Measurements from ENCODE around the gene BST1.

The BST1 gene

DNA sequence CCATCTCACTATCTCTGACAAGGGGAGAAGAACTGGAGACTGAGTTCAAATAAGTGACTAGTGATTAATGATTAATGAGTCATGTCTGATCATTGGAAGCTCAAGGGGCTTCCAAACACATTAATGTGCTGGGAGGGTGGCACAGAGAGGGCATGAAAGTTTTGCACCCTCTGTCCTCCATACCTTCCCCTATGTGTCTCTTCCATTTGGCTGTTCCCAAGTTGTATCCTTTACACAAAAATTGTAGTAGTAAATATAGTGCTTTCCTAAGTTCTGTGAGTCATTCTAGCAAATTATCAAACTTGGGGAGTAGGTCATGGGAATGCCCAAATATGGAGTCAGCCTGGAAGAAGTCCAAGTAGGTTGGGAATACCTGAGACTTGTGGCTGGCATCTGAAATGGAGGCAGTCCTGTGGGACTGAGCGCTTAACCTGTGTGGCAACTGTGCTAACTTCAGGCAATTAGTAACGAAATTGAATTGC, 25.3 kb upstream of the BST1 start:
- DNase-seq: no peak

DNA sequence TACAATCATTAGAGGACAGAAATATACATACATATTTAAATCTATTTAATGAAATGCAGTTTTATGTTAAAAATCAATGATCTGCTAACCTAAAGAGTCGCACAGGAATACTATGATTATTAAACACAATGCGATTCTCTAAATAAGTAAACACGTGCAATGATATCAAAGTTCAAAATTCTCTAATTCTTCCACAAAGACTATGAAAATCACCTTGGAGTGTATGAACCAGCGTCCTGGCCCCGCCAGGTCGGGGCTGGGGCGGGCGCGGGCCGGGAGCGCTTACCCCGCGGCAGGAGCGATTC, 21.8 kb upstream of the BST1 start:
- no peak for DNase-seq

DNA sequence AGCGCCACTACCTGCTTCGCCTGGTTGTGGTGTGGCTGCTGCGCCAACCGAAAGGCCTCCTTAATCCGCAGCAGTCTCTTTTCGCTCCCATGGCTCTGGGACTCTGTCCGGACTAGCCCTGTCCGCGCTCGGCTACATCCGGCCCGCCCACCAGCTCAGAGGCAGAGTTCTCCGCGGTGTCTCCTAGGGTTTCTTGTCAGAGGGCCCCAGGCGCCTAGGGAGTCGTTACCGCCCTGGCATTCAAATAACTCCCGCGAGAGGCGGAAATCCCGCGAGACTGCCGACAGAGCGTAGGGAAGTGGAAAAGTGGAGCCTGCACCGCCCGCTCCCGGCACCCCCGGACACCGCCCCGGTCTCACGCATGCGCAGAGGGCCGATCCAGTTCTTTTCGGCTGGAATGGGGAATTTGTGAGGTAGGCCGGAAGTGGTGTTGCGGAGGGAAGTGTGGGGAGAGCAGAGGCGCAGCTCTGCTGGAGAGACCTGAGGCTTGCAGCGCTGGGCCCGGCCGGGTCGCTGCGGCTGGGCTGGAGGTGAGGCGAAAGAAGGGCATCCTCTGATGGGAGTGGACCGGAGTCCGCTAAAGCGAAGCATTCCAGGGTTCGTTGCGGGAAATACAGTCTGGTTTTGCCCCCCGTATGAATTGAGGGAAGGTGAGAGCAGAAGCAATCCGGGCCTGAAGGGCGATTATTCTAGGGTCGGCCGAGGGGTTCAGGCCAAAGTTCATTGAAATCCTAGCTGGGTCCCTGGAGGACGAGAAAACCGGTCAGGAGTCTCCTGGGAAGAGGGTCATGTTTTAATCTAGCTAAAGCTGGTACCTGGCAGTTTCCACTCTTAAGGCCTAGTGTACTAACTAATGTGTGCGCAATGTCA, 21.3 kb upstream of the BST1 start, which contains the start of gene FAM200B:
FAM200B (plus strand) TSS at position 456 of the 870 bp plus-strand sequence. CDS start 5,151 bp downstream, outside the sequence.
- peak; percentile 97 for DNase-seq

DNA sequence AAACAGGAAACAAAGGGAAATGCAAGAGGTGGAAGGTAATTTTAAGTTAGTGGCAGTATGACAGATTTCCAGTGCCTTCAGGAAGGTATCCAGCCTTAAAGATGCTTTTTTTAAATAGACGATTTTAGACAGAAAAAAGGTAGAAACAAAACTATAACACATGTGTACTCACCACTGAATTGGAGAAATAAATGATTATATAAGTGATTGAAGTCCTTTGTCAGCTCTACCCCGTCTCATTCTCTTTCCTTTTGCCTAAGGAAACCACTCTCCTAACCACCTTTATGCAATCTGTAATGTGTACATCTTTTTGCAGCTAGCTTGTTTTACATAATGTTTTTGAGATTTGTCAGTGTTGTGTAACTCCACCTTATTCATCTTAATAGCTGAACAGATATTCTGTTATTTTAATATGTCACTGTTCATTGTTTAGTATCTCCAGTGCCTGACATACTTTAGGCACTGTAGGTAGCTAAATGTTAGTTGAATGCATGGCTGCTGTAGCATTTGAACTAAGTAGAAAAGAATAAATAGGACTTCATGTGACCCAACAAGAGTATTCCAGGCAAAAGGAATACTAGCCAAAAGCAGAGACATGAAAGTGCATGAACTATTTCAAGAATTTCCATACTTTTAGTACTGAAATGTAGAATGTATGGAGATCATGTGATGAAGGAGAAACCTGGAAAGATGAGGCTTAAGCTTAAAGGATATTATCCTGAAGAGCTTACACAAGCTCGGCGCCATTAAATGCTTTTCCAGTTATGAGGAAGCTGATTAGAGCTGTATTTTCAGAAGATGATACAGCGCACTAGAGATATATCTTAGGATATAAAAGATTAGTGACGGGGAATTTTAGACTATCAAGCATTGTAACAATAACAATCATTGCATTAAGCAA, 20.4 kb upstream of the BST1 start:
- DNase-seq: no peak

DNA sequence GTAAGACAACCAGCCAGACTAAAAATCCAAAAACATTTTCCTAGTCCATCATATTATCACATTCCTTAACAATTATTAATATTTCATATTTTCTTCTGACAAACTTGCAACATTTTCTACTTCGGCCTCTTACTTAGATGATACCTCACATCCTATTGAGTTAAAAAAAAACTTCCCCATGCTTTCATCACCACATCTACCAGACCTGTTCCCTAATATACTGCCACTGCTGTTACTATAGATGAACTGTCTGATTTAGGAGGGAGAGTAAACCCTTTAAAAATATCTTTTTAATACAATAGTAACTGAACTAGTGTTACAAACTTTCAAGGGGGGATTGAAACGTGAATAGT, 19.7 kb upstream of the BST1 start:
- DNase-seq: no peak

DNA sequence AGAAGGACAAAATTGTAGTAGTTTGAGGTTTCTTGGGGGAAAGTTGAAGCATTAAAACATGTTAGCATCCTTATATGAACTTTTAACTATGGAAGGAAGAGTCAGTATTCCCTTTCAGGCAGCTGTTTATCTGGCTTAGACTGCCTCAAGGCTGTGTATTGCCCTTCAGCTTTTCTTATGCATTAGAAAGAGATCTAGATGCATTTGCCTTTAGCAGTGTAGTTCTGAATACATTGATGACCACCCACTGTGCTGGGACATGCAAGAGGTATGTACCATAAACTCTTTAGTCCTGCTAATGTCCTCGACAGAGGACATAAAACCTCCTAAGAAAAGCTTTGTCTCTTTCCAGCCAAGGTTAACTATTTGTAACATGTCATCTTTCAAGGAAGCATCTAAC, 18.4 kb upstream of the BST1 start:
- DNase-seq: no peak

DNA sequence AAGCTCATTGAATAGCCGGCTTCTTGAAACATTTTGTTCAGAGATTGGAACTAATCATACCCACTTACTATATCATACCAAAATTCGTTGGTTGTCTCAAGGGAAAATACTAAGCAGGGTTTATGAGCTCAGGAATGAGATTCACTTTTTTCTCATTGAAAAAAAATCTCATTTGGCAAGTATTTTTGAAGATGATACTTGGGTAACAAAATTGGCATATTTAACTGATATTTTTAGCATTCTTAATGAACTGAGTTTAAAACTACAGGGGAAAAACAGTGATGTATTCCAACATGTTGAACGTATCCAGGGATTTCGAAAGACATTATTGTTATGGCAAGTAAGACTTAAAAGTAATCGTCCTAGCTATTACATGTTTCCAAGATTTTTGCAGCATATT, 14.8 kb upstream of the BST1 start:
- no peak for DNase-seq

DNA sequence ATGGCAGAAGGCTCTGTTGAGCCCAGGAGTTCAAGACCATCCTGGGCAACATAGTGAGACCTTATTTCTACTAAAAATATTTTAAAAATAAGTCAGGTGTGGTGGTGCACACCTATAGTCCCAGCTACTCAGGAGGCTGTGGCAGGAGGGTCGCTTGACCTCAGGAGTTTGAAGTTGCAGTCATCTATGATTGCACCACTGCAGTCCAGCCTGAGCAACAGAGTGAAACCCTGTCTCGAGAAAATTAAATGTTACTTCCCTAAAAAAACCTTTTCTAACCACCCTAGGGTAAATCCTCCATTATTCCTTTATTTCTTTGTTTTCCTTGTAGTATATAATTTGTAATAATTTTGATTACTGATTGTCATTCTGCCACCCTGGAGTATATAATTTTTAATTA, 13.3 kb upstream of the BST1 start:
- DNase-seq: no peak

DNA sequence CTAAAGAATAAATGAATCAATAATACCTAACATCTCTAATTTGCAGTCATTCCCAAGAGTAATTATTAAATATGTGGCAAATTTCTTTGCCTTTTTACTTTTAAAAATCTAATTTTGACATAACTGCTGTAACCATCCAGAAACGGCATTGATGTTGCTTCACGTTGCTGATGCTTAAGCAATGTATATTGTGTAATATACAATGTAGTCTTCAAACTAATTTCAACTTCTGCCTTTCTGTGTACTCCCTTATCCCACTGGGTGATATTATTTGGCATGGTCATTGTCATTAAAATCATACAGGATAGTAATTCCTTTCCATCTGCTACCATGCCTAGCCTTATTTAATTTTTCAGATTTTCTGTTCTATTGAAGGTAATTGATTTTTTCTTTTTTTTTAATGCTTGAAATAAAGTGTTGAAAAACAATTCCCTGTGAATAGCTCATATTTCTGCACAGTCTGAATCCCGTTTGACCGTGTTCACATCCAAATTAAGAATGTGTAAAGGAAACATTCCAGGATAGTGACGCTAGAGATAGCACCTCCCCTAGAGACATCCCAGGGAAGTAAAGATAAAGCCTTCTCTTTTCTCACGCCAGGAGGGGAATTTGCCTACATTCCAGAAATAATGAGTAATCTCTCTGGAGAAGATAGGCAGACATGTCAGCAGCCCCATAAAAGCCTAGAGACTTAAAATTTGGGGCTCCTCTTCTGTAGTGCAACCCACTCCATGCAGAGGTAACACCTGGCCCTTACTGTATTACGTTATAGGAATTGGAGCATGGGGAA, 12.7 kb upstream of the BST1 start:
- no peak for DNase-seq

DNA sequence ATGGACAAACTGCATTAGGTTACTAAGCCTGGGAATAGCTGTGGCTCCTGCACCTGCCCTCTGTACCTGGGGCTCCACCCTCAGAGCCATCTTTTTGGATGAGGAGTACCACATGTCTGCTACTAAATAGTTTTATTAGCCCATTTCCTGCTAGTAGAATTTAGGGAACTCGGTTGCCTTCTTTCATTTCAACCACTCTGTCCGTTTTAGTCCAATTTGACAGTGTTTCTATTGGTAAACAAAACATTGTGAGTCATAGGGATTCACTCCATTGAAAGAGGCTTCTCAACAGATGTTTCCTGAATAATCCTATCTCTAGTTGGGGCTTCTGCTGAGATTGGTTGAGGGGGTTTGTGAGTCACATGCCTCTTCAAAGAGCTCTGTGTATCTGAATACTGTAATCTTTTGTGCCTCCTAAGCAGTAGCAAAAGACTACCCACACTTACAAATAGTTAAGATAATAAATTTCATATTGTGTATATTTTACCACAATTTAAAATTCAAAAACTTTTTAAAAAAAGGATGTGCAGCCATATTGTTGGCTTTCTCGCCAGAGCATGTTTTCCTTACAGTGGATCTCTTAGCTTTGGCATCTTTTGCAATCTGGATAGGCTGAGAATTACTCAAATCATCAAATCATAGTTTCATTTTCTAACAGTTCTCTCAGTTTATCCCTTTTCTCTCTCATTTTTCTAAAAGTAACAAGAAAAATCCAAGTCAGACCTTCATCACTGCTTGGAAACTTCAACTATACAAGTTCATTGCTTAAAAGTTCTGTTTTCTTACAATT, 11.3 kb upstream of the BST1 start:
- DNase-seq: no peak

DNA sequence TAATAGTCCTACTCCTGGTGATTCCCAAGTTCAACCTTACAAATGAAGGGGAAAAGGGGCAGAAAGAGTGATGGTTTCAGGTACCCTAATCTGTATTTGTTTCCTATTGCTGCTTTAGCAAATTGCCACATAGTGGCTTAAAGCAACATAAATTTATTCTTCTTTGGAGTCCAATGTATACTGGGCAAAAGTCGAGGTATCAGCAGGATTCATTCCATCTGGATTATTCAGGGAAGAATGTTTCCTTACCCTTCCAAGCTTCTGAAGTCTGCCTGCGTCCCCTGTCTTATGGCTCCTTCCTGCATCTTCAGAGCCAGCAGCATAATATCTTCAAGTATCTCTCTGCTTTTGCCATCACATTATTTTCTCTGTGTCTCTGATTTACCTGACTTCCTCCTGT, 10.3 kb upstream of the BST1 start:
- no peak for DNase-seq

DNA sequence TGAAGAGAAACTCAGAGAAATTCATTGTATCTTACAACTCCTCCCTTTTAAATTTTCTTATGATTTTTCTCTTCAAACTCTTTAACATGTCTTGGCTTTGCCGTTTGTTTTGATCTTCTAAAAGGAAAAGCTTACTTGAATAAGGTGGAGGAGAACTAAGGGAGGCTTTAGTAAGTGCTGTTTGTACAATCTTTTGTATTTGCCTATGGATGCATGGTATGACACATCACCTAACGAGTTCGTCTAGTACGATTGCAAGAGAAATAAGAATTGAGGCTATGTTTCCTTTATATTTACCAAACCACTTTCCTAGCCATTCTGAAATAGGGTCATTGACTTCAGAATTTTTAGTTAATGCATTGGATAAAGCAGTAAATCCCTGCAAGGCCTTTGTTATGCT, 8.4 kb upstream of the BST1 start:
- DNase-seq: no peak

DNA sequence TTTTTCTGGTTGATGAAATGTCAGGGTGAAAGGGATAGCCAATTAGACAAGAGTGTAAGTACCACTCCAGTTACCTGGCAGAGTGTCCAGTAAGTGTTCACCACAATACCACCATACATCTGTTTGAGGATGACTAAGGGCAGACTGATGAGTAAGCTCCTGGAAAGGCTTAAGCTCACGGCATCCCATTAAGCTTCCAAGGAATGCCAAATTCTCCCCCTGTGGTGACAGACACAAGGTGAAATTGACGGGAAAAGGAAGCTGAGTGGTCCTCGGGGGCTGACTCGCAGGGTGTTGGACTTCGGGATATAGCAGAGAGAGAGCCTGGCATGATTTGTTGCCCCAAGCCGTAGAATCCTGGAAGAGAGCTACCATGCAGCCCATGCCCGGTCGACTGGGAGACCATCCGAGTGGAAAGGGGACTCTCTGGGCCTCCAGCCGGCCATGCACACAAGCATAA, 7.6 kb upstream of the BST1 start:
- no peak for DNase-seq

DNA sequence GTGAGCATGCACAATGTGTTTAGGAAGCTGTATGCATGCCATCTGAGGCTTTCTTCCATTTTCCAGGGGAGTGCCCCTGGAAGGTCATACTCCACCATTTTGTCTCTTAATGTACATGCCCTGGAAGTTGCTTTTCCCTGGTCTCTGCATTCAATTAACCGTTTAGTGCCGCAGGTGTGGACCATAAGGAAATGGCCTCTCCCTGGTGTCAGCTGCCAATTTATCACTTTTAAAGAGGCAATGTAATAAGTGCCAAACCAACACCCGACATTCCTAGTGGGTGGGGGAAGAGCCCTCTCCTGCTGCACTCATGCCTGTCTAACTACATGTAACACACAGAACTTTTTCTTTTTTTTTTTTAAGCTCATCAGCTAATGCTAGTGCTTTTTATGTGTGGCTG, 7.1 kb upstream of the BST1 start:
- no peak for DNase-seq

DNA sequence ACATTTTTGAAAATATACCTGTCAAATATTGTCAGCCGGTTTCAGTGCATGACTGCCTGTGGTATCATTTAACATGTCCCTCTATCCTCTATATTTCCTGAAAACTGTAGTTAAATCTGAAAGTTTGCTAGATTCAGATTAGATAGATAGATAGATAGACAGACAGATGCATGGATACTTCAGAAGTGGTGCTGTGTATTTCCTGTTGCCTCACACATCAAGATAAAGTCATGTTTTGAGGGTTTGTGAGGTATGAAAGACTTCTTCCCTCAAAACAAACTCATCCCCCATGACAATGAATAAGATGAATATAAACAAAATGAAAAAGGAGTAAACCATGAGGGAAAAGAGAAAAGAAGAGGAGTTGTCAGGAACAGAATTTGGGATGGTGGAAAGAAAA, 6.0 kb upstream of the BST1 start:
- DNase-seq: no peak

DNA sequence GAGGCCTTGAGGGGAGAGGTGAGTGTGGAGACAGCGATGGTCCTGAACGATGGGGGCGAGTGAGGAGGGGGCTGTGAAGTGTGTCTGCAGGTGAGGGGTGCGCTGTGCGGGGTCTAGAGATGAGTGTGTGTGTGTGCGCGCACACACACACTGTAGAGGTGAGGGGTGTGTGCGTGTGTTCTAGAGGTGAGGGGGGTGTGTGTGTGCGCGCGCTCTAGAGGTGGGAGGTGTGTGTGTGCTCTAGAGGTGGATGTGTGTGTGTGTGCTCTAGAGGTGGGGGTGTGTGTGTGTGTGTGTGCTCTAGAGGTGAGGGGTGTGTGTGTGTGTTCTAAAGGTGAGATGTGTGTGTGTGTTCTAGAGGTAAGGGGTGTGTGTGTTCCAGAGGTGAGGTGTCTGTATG, 574 bp downstream of the BST1 start:
- DNase-seq: no peak

DNA sequence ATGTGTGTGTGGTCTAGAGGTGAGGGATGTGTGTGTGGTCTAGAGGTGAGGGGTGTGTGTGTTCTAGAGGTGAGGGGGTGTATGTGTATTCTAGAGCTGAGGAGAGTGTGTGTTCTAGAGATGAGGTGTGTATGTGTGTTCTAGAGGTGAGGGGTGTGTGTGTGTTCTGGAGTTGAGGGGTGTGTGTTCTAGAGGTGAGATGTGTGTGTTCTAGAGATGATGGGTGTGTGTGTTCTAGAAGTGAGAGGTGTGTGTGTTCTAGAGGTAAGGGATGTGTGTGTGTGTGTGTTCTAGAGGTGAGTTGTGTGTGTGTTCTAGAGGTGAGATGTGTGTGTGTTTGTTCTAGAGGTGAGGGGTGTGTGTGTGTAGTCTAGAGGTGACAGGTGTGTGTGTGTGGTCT, 1.3 kb downstream of the BST1 start:
- DNase-seq: no peak

DNA sequence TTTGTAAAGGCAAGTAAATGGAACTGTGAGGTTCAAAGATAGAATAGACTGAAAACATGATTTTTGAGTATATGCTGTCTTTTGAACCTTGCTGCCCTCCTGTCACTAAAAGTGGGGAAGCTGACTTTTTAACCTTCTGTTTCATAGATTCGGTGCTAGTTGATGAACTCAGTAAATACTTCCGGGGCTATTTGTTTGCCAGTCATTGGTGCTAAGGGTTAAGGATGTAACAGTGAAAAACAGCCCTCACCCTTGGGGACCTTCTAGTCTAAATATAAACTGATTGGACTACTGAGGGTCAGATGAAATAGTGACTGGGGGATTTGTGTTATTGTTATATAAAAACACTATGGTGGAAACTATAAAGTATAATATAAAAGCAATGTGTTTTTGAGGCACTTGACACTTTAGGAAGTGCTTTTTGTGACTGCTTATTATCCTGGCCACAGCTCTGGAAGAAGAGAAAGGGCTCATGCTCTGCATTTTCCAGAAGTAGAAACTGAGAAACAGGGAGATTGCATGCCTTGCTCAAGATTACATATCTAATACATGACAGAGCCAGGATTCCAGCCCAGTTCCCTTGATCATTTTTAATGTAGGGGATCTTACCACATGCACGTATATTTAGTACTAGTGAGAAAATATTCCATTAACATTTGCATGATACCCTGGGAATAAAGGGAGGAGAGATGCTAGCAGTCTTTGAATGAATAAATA, 3.9 kb downstream of the BST1 start:
- no peak for DNase-seq

DNA sequence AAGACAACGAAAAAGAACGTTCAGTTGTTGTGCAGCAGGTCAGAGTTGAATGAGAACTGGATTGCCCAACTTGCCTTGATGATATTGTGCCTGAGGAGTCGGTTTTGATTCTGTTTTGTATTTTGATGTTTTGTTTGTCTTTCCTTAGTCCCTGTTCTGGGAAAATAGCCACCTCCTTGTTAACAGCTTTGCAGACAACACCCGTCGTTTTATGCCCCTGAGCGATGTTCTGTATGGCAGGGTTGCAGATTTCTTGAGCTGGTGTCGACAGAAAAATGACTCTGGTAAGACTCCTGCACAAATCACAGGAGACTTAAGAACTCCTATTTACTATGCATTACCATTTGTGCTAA, 4.5 kb downstream of the BST1 start:
- DNase-seq: no peak

DNA sequence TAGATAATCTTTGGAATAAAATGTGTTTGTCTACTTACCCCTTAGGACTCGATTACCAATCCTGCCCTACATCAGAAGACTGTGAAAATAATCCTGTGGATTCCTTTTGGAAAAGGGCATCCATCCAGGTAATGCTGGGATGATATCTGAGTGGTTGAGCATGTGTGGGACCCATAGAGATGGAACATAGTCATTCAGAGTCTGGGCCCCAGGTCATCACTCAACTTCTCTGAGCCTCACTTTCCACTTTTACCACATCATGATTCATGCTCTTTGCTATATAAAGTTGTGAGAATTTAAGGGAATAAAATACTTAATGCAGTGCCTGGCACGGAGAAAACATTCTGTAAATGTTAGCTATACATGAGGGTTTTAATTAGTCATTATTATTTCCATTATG, 8.9 kb downstream of the BST1 start:
- no peak for DNase-seq

DNA sequence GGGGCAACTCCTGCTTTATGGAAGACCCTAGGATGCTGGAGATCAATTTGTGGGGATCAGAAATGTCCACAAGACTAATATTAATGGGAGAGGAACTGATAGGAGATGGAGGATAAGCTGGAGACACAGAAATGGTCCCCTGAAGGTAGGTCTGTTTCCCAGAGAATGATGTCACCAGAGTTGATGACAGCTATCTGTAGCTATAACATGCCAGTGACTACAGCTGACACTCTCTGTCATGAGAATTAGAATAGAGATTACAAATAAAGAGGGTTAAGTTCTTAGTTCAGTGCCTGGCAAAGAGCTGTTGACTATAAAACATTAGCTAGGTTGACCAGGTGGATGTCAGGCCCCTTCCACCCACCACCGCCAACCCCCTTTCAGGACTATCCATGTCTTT, 9.3 kb downstream of the BST1 start:
- no peak for DNase-seq

DNA sequence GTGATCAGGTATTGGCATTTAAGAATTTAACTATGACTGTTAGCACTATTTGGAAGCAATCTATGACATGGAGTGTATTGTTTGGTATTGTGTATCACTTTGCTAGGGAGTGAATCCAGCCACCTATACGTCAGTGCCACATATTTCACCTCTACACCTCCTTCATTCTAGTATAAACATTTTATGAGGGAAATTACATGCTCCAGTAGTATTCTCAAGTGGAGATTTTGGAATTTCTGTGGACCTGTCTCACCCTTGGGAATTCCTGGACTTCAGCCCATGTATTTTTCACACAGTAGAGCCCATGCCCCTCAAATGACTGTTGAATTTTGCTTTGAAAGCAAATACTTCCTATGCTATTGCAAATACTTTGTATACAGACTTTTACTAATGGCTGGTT, 11.3 kb downstream of the BST1 start:
- no peak for DNase-seq

Data from CD4-positive, alpha-beta T cell treated with Interleukin-10 for 1 hour (primary cell).